IPS DF 4.7 (cell line): ENCODE data around the gene ZNF784.
"Not testable (repeated sequence)": the region's sequence is repeated elsewhere in the genome, so short reads cannot be mapped to it uniquely, and the experiment has no call there.

Experiments used
- DNase-seq: peaks from one replicate; pipeline ENCODE4 v3.0.0-alpha.2; 2013; ENCODE audit warnings: low spot score; ENCODE audit errors: extremely low read depth

ZNF784 gene

DNA sequence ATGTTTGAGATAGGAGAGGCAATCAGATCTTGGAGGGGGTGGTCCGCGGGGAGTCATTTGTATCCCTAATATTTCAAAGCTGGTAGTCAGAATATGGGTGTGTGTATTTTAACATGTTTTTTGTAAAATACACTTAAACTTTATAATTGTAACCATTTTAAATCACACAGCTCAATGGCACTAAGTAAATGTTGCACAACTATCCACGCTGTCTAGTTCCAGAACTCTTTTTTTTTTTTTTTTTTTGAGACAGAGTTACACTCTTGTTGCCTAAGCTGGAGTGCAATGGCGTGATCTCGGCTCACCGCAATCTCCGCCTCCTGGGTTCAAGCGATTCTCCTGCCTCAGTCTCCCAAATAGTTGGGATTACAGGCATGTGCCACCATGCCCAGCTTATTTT lies 40.5 kb downstream of the ZNF784 start:
- not testable (repeated sequence) for DNase-seq

DNA sequence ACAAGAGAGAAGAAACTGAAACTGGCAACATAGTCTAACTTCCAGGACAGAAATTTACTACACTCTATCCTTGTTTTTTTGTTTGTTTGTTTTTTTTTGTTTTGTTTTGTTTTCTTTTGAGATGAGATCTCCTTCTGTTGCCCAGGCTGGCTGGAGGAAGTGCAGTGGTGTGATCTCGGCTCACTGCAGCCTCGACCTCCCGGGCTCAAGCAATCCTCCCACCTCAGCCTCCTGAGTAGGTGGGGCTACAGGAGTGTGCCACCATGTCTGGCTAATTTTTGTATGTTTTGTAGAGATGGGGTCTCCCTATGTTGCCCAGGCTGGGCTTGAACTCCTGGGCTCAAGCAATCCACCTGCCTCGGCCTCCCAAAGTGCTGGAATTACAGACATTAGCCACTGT lies 42.1 kb downstream of the ZNF784 start:
- DNase-seq = not testable (repeated sequence)

DNA sequence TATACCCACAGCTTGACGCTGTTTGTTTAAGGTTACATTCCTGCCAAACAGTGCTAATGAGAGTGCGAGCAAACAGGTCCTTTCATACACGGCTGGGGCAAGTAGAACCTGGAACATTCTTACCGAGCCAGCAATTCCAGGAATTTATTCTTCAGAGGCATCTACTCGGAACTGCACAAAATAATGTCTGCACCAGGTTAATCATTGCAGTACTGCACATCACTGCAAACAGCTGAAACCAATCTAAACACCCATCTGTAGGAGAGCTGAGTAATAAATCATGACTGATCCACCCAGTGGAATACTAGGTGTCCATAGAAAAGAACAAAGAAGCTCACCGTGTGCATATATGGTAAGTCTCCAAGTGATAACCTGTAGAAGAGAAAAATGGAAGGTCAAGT lies 42.5 kb downstream of the ZNF784 start:
- DNase-seq = no peak

DNA sequence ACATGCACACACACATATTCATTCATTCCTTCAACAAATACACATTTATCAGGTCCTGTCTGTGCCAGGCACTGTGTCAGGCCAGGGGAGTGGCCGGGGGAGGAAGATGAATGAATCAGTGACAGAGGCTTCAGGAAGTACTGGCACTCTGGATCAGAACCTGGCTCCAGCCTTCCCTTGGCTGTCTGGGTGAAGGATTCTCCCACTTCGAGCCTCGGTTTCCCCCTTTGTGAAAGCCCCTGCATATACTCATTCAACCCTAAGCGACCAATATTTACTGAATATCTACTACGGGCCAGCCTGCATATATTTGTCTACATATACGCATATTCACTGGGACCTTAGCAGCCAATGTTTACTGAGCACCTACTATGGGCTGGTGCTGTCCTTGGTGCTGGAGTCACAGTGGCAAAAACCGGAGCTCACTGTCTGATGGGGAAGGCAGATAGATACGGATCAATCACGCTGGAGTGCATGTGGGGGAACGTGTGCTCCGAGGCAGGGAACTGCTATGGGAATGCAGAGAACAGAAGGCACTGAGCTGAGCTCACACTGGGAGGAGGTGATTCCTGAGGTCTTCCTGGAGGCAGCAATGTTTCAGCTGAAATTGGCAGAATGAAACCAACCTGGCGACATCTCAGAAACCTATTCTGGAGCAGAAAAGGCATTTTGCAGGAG lies 43.1 kb downstream of the ZNF784 start:
- no peak for DNase-seq

DNA sequence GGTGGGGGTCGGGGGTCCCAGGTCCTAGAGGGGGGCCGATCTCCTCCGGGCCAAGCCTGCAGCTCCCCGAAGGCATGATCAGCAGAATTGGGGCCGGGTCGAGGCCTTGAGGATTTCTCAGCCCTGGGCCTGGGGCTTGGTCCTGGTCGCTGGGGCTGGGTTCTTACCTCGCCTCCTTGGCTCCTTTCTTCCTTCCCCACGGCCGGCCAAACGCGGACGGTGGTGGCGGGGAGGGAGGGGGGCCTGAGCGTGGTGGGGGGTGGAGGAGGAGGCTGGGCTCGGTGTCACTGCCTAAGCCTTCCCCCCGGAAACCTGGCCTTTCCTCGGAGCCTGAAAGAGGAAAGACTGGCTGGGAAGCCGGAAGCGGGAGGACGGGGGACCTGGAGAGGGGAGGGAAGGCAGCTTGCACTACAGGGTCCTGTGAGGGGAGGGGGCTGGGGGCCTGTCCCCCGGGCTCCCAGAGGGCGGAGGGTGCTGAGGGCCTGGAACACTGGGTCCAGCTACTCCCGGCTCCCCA lies 43.7 kb downstream of the ZNF784 start, which contains the start of gene ZNF579:
ZNF579 (minus strand) TSS at position 221 of the 517 bp plus-strand sequence. CDS start 1,209 bp downstream, outside the sequence.
- no peak for DNase-seq

DNA sequence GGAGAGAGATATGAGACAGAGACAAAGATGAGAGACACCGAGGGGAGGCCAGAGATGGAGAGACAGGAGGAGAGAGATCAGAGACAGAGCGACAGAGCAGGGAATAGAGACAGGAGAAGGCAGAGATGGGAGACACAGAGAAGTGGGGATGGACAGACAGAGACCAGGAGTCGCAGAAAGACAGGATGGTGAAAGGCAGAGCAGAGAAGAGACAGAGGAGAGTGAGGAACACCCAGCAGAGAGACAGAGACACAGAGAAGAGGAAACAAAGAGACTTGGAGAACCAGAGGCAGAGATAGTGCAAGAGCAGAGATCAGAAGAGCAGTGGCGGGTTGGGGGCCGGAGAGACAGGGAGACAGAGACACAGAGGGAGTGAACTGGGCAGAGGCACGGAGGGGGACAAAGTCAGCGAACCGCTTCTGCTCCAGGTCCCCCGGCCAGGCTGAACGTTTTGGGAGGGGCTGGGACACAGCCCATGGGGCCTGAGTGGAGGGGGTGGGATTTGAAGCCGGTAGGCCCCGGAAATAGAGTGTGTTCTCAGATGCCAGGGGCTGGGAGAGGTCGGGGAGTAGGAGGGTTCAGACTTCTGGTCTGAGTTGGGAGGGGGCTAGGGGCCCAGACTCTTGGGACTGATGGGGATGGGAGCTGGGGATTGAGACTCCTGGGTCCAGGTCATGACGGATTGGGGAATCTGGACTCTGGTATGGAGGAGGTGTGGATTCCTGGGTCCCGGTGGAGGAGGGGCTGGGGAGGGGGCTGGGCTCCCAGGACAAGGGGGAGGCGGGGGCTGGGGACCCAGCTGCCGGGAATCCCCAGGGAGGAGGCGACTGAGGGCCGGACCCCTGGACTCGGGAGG lies 44.4 kb downstream of the ZNF784 start:
- DNase-seq = no peak

DNA sequence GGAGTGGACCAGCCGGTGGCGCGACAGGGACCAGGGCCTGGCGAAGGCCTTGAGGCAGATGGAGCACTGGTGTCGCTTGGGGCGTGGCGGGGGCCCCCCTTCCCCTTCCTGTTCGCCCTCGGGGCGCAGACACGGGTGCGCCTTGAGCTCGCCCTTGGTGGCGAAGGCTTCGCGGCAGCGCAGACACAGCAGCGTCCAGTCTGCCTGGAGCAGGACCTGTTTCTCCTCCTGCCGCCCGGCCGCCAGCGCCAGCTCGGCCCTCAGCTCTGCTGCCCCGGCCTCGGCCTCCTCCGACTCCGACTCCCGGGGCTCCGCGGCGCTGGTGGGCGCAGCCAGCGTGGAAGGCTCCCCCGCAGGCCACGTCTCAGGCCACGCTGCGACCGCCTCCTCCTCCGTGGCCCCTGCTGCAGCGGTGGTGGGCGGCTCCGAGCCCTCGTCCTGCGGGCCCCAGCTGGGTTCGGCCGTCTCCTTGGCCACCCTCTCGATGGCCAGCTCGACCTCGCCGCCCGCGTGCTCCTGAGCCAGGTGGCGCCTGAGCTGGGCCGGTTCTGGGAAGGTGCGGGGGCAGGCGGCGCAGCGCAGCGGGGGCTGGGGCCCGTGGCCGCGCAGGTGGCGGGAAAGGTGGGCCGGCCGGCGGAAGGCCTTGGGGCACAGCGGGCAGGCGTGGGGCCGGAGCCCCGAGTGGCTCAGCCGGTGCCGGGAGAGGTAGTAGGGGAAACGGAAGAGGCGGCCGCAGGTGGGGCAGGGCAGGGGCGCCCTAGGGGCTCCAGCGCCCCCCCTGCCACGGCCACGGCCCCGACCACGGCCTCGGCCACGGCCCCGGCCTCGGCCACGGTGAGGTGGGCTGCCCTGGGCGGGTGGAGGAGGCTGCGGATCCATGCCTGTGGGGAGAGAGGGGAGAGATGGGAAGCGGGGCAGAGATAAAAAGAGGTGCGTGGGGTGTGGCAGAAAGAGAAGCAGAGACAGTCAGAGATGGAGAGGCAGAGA lies 45.3 kb downstream of the ZNF784 start:
- DNase-seq = no peak

DNA sequence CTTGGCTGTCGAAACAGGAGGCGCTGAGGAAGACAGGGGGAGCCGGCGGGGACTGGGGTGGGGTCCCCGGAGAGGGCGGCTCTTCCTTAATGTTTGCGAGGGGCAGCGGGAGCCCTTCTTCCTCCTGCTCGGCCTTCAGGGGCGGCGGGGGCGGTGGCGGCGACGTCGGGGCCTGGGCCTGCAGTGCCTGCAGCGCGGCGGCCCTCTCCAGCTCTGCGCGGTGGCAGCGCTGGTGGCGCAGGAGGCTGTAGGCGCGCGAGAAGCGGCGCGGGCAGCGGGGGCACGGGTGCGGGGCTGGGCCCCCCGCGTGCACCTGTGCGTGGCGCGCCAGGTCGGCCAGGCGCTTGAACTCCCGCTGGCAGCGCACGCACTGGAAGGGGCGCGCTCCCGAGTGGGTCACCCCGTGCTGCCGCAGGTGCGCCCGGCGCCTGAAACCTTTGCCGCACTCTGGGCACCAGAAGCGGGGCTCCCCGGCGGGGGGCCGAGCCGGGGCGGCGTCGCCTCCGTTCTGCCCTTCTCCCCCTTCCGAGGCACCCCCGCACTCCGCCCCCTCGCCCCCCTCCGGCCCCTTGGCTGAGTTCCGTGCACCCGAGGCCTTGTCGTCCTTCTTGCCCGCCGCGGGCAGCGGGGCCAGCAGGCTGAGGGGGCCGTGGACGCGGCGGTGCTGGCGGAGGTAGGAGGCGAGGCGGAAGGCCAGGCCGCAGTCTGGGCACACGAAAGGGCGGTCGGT lies 46.2 kb downstream of the ZNF784 start:
- no peak for DNase-seq

DNA sequence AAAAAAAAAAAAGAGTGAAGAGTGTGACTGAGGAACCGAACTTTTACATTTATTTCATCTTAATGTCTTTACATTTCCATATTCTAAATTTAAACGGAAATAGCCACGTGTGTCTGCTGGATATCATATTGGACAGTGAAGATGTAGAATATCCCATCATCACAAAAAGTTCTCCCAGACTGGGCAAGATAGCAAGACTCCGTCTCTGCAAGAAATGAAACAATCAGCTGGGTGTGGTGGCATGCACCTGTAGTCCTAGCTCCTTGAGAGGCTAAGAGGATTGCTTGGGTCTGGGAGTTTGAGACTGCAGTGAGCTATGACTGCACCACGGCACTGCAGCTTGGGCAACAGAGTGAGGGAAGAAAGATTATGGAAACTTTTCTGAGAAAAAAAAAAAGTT lies 47.6 kb downstream of the ZNF784 start:
- DNase-seq = no peak

DNA sequence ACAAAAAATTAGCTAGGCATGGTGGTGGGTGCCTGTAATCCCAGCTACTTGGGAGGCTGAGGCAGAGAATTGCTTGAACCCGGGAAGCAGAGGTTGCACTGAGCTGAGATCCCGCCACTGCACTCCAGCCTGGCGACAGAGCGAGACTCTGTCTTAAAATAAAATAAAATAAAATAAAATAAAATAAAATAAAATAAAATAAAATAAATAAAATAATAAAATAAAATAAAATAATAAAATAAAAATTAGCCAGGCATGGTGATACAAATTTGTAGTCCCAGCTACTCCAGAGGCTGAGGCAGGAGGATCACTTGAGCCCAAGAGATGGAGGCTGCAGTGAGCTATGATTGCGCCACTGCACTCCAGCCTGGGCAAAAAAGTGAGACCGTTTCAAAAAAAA lies 50.4 kb downstream of the ZNF784 start:
- DNase-seq = not testable (repeated sequence)
